Measurements from ENCODE around the gene TXNDC15.

GRCh38 chr5:134840811-134841210 lies 33.4 kb upstream of the TXNDC15 start:
- no peak for TF ChIP-seq POLR2A (IDR thresholded peaks at IDR 0.05)
- TF ChIP-seq CTCF (IDR thresholded peaks at IDR 0.05) = no peak

Measured in esophagus squamous epithelium (tissue), 4 donors.